Endothelial cell of umbilical vein (primary cell): ENCODE results near the gene WDR47. TPM values are rescaled to one million over a fixed set of nuclear protein-coding genes. Genes with fewer than 3 reads are reported as not detected.

Experiments
- BruUV-seq: library from RNA; stranded (reverse); fragments of 400-500 nt; replicated peaks from 2 replicates; lab custom pipeline; 2021; lab: Mats Ljungman, UMichigan
- CTCF ChIA-PET: fragments of 300-600, 350-600 bp; sonication (Branson Sonifier 250); formaldehyde crosslinking; loops from one replicate; lab custom pipeline; 2021; ENCODE audit warnings: antibody characterized with exemption, inconsistent platforms; lab: Charles Lee
- POLR2A ChIA-PET: fragments of 300-600, 350-600 bp; sonication (Branson Sonifier 250); formaldehyde crosslinking; loops from one replicate; lab custom pipeline; 2021; ENCODE audit warnings: antibody characterized with exemption, inconsistent platforms; lab: Charles Lee
- DNase-seq: peaks from one replicate; pipeline ENCODE4 v3.0.0-alpha.2; 2011; ENCODE audit warnings: low read depth, low spot score
- FAIRE-seq: peaks from 2 replicates; lab custom pipeline; 2011; peaks lifted over from hg19 to GRCh38; lab: Jason Lieb, UNC
- H2AFZ ChIP-seq: 2 replicates; pipeline ENCODE4 v1.6.0; 2012; ENCODE audit warnings: low read depth, low read length, control low read depth, inconsistent platforms
- H3K27ac ChIP-seq: 2 replicates; pipeline ENCODE4 v1.5.1; 2011; ENCODE audit warnings: low read depth, mild to moderate bottlenecking, control low read depth, low read length, moderate library complexity; ENCODE audit not compliant: insufficient read depth
- H3K27me3 ChIP-seq, 2 experiments: 2 replicates each; pipeline versions ENCODE4 v1.6.0 to v1.6.1; 2011; ENCODE audit warnings: low read length in 2 of 2, mixed read lengths in 1 of 2; ENCODE audit not compliant: control insufficient read depth in 2 of 2, insufficient read depth in 2 of 2
- H3K36me3 ChIP-seq, 2 experiments: 2 replicates in 1 of 2; 3 replicates in 1 of 2; pipeline ENCODE4 v1.5.1; 2011; ENCODE audit warnings: low read length in 2 of 2, mild to moderate bottlenecking in 1 of 2, moderate library complexity in 1 of 2; ENCODE audit not compliant: control insufficient read depth in 2 of 2, insufficient read depth in 2 of 2; ENCODE audit errors: extremely low read depth in 1 of 2
- H3K4me1 ChIP-seq: 3 replicates; pipeline ENCODE4 v1.5.1; 2011; ENCODE audit warnings: mild to moderate bottlenecking, low read length; ENCODE audit not compliant: control insufficient read depth, insufficient read depth; ENCODE audit errors: extremely low read depth
- H3K4me2 ChIP-seq: 2 replicates; pipeline ENCODE4 v1.6.1; 2011; ENCODE audit warnings: low read length, control low read depth, mixed read lengths; ENCODE audit not compliant: insufficient read depth
- H3K4me3 ChIP-seq, 3 experiments: fragments of 200-600 bp in 1 of 3; sonication (generic), shearing (Covaris generic) in 1 of 3; replicated peaks in 1 of 3; 2 replicates each; pipeline ENCODE4 v1.5.1; 2011 to 2016; ENCODE audit warnings: control low read depth in 3 of 3, low read length in 3 of 3, mild to moderate bottlenecking in 2 of 3, inconsistent platforms in 1 of 3, low read depth in 1 of 3, moderate library complexity in 1 of 3; ENCODE audit not compliant: insufficient read depth in 1 of 3
- H3K79me2 ChIP-seq: 2 replicates; pipeline ENCODE4 v1.6.0; 2012; ENCODE audit warnings: low read length, inconsistent platforms; ENCODE audit not compliant: control insufficient read depth, insufficient read depth
- H3K9ac ChIP-seq: replicated peaks from 2 replicates; pipeline ENCODE3; 2011; ENCODE audit warnings: low read length, control low read depth; ENCODE audit not compliant: insufficient read depth; ENCODE audit errors: extremely low read depth
- H3K9me1 ChIP-seq: replicated peaks from 3 replicates; pipeline ENCODE4 v1.6.0; 2011; ENCODE audit warnings: mild to moderate bottlenecking, low read length; ENCODE audit not compliant: control insufficient read depth, insufficient read depth; ENCODE audit errors: extremely low read depth
- H3K9me3 ChIP-seq: replicated peaks from 2 replicates; pipeline ENCODE4 v1.5.1; 2012; ENCODE audit warnings: low read length, inconsistent platforms; ENCODE audit not compliant: control insufficient read depth, insufficient read depth
- H4K20me1 ChIP-seq: replicated peaks from 2 replicates; pipeline ENCODE3; 2011; ENCODE audit warnings: mild to moderate bottlenecking, low read length; ENCODE audit not compliant: control insufficient read depth, insufficient read depth; ENCODE audit errors: extremely low read depth
- CTCF ChIP-seq, 2 donors: IDR thresholded peaks; 1 replicate in 1 of 2; 2 replicates in 1 of 2; pipeline ENCODE4 v1.5.1; 2011; ENCODE audit warnings: low read length in 2 of 2, mild to moderate bottlenecking in 2 of 2, moderate library complexity in 2 of 2, control low read depth in 1 of 2, inconsistent platforms in 1 of 2, low read depth in 1 of 2; ENCODE audit not compliant: insufficient read depth in 1 of 2; ENCODE audit errors: extremely low read depth in 1 of 2
- EZH2 ChIP-seq: IDR thresholded peaks from 2 replicates; pipeline ENCODE4 v1.6.1; 2012; ENCODE audit warnings: borderline replicate concordance, low read depth, mild to moderate bottlenecking, moderate library complexity, low read length, inconsistent platforms; ENCODE audit not compliant: severe bottlenecking
- FOS ChIP-seq: IDR thresholded peaks from 2 replicates; pipeline ENCODE4 v1.6.1; 2011; ENCODE audit warnings: mild to moderate bottlenecking, low read length, moderate library complexity, borderline replicate concordance; ENCODE audit not compliant: insufficient read depth
- GATA2 ChIP-seq: IDR thresholded peaks from 2 replicates; pipeline ENCODE4 v1.7.0; 2011; ENCODE audit warnings: low read depth, mild to moderate bottlenecking, moderate library complexity, mixed read lengths, low read length; ENCODE audit not compliant: insufficient read length, insufficient read depth
- JUN ChIP-seq: IDR thresholded peaks from 2 replicates; pipeline ENCODE4 v1.6.1; 2011; ENCODE audit warnings: borderline replicate concordance, low read depth; ENCODE audit not compliant: insufficient read length, insufficient read depth
- MAX ChIP-seq: IDR thresholded peaks from 2 replicates; pipeline ENCODE4 v1.6.1; 2011; ENCODE audit not compliant: insufficient read depth, insufficient read length
- MYC ChIP-seq: IDR thresholded peaks from one replicate; pipeline ENCODE4 v1.6.1; 2011; ENCODE audit warnings: mild to moderate bottlenecking, low read depth, low read length
- POLR2A ChIP-seq: IDR thresholded peaks from 2 replicates; pipeline ENCODE4 v1.6.1; 2012; ENCODE audit warnings: low read depth, mild to moderate bottlenecking, control low read depth, low read length
- POLR2AphosphoS5 ChIP-seq: IDR thresholded peaks from 2 replicates; pipeline ENCODE4 v1.6.1; 2012; ENCODE audit warnings: low read depth, mild to moderate bottlenecking, control low read depth, low read length, moderate library complexity; ENCODE audit not compliant: insufficient read depth
- dilution Hi-C: fragments of 300-500 bp; cut with MboI; formaldehyde crosslinking; loops from one replicate; pipeline ENCODE4 v1.15.0; 2019; ENCODE audit warnings: low sequenced_read_pairs; ENCODE audit not compliant: extremely low pct_ligation_motif_present
- intact Hi-C: fragments of 100-400 bp; cut with micrococcal nuclease; formaldehyde crosslinking; loops from one replicate; pipeline ENCODE4 v1.10.0; 2022
- polyA plus RNA-seq, 4 experiments: library from polyadenylated mRNA; depleted of rRNA in 3 of 4; stranded (reverse) in 3 of 4; unstranded in 1 of 4; fragments of >200 nt; gene quantifications; 2 replicates each; pipeline versions ENCODE4 v1.2.1 to v1.2.3, GENCODE V29; 2011 to 2012; ENCODE audit warnings: missing spikeins in 1 of 4
- total RNA-seq: library from RNA; stranded (reverse); gene quantifications from 2 replicates; pipeline ENCODE4 v1.2.3, GENCODE V29; 2021

The WDR47 gene
- total and polyA plus RNA-seq, 2 donors (not counting 3 experiments of a cell fraction or from before 2014, with no cell fraction given) = 9.1 to 19.0 TPM

- Histone ChIP-seq H4K20me1 (no peaks in the 10 kb centered on the region), H3K9me1 (no peaks in the 10 kb centered on the region), H3K36me3 (no peaks in the 10 kb centered on the region), H3K9me3 (no peaks in the 10 kb centered on the region), H3K9ac (no peak overlapping the region), H2AFZ (no peak overlapping the region), H3K27me3 (no peaks in the 10 kb centered on the region), H3K4me3 (no peak overlapping the region), H3K79me2 (no peaks in the 10 kb centered on the region), H3K27ac (no peak overlapping the region), H3K4me1 (peaks cover 3% of the 10 kb centered on the region), H3K4me2 (no peak overlapping the region)
- no peak for FAIRE-seq
- no peak for DNase-seq
- CTCF ChIA-PET = interaction anchor here (1.1 to 1.4 kb wide), 2 partner anchors 19 to 29 kb away, joined by 3 to 4 read pairs; no protein-coding TSS in a partner anchor
- POLR2A ChIA-PET = interaction anchor here (0.7 kb wide), 1 partner anchor 22 kb away, joined by 7 read pairs; no protein-coding TSS in a partner anchor
- dilution Hi-C loops = no loop called here
- no peak for TF ChIP-seq EZH2
- no peak for TF ChIP-seq POLR2A
- TF ChIP-seq JUN = no peak
- intact Hi-C loops = no loop called here
- BruUV-seq = no TSS peak
These were observed 4.8 kb upstream of the WDR47 start for GRCh38 chr1:109046671-109047070.

GRCh38 chr1:109045595-109045994, 3.7 kb upstream of the WDR47 start:
- Histone ChIP-seq H3K9me1 (no peaks in the 10 kb centered on the region), H3K9me3 (no peaks in the 10 kb centered on the region), H3K9ac (no peak overlapping the region), H3K27ac (no peak overlapping the region), H4K20me1 (no peaks in the 10 kb centered on the region), H3K27me3 (no peaks in the 10 kb centered on the region), H3K36me3 (no peaks in the 10 kb centered on the region), H3K4me3 (no peak overlapping the region), H3K4me2 (no peak overlapping the region), H3K4me1 (peaks cover 4% of the 10 kb centered on the region), H3K79me2 (peaks cover 3% of the 10 kb centered on the region), H2AFZ (no peak overlapping the region)
- FAIRE-seq (no peak), DNase-seq (no peak)
- no TSS peak for BruUV-seq
- TF ChIP-seq POLR2AphosphoS5 (no peak), POLR2A (no peak), FOS (no peak), MAX (no peak), JUN (no peak), CTCF (IDR thresholded peaks at IDR 0.05; ENCODE audit: extremely low read depth in 1 of 2, insufficient read depth in 1 of 2, low read depth in 1 of 2, low read length in 2 of 2) (no peak), MYC (no peak), GATA2 (no peak), EZH2 (no peak)
- intact Hi-C loops = no loop called here
- ChIA-PET CTCF (interaction anchor here (1.1 kb wide), 1 partner anchor 17 kb away, joined by 3 read pairs; no protein-coding TSS in a partner anchor), POLR2A (interaction anchor here (0.6 kb wide), 1 partner anchor 56 kb away, joined by 3 read pairs; no protein-coding TSS in a partner anchor)
- dilution Hi-C loops = no loop called here
